NCI-H526 (cell line): ENCODE data around the gene KIF18B.

ENCODE experiments used
- DNase-seq, 2 experiments: peaks; one replicate each; lab custom pipeline; 2025; lab: John Stamatoyannopoulos, UW

The KIF18B gene

DNA sequence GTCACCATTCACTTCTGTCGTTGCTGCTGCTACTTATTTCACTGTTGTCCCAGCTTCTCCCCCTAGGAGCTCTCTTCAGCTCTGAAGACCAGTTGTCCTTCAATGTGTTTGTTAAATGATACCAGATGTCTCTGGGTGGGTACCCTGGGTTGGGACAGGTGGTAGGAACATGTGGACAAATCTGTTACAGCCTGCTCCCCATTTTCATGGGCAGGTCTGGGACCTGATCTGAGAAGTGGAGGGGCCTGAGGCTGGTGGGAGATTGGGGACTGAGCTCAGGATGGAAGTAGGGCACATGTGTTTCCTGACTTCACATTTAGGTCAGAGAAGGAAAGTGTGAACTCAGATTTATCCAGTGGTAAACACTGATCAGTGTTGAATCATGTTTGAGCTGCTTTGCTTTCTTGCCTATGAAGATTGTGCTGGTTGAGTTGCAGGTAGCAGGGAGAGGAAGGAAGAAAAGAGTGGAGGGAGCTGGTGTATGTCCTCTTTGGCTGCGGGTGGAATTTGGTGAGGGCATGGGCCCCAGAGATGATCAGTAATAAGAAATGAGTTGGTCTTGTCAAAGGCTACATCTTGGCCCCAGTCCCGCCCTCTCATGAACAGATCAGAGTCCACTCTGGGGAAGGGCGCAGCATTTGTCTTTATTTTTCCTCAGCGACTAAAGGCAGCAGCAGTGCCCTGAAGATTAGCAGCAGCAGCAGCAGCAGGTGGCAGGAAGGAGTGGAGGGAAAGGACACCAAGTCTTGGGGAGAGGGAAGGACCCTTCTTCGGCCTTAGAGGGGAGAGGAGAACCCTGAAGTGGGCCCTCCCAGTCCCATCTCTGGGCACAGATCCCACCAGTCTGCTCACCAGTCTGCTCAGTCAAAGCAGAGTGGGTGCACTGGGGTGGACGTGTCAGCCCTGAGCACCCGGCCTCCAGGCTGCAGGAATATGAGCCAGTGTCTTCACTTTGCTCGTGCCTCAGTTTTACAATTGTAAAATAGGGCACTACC, 42.3 kb downstream of the KIF18B start:
- DNase-seq, result no peak

DNA sequence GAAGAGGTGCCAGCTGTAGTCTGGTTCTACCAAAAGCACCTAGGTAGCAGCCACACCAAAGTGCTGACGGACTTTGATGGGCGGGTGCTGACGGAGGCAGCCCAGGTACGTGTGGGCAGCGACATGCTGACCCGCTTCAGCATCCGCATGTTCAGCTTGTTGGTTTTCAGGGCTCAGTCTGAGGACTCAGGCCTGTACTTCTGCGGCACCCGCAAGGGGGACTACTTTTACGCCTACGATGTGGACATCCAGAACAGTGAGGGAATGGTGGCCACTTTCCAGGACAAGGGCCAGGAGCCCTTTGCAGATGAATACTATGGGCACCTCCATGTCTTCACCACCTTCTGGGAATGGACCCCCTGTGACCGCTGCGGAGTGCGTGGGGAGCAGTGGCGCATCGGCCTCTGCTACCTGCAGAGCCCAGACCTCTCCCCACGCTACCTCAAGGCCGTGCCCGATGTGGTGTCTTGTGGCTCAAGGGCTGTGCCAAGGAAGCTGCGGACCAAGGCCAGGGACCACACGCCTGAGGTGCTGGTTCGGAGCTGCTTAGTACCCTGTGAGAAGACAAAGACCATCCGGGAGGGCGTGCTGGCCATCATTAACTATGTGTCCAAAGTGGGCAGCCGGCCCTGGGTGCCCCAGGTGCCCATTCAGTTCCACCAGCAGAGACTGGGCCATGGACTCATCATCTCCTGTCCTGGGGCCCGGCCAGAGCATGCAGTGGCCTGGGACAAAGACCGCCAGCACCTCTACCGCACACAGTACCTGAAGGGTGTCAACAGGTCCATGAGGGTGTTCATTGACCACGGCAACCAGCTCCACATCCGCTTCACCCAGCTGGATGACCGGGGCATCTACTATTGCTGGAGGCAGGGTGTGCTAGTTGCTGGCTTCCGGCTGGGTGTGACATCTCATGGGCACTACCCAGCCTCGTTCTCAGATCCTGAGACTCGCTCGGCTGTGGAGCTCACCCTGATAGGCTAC, 43.3 kb downstream of the KIF18B start:
- DNase-seq, result no peak

DNA sequence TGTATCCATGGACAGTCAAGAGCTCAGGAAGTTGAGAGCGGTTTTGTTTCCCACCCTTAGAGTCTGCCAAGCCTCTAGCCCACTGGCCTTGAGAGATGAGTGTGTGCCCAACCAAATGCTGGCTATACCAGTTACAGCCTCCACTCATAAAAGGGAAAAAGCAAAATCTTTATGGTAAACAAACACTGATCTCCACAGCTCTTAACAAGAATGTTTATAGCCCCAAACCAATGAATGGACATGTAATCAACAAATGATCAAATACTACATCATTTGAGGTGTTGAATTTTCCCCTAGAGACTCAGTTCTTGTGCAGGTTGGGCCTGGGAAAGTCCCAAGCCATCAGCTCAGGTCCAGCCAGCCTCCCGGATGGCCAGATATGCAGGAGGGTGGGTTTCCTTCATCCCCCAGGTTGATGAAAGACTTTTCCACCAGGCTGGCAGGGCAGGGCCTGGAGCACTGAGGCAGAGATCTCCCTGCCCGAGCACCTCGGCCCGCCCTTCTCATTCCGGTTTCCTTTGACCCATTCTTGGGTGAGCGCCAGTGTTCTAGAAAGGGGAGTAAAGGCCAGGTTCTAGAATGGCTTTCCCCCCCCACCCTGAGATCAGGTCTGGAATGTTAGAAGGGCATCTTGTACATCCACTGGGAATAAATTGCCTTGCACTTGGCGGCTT, 44.4 kb downstream of the KIF18B start:
- DNase-seq, result no peak

DNA sequence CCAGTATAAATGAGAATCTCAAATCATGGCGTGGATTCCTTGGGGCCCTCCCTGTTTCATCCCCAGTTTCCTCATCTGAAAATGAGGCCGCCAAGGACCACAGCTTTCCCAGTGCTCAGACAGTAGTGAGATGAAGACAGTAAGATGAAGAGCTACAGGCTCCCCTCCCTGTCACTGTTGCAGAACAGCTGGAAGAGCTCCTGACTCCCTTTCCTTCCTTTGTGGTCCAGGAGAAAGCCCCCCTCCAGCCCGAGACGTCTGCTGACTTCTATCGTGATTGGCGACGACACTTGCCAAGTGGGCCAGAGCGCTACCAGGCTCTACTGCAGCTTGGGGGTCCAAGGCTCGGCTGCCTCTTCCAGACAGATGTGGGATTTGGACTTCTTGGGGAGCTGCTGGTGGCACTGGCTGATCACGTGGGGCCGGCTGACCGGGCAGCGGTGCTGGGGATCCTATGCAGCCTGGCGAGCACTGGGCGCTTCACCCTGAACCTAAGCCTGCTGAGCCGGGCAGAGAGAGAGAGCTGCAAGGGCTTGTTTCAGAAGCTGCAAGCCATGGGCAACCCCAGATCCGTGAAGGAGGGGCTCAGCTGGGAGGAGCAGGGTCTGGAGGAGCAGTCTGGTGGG, 45.3 kb downstream of the KIF18B start:
- no peak for DNase-seq

DNA sequence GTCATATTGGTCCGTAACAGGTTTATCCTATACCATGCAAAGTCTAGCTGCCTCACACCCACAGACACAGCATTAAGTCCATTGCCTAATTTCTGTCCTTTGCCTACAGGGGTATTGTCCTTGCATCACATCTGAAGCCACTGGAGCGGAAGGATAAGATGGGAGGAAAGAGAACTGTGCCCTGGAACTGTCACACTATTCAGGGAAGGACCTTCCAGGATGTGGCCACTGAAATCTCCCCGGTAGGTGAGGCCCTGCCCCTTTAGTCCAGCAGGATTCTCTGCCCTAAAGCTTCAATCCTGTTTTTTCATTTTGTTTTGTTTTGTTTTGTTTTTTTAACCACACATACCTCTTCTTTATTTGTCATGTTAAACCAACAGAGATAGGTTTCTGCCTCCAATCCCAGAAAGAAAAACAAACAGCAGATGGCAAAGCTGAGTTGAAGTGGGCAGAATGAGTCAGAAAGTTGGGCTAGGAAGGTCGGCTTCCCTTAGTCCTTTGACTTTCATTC, 46.1 kb downstream of the KIF18B start:
- DNase-seq, result no peak

DNA sequence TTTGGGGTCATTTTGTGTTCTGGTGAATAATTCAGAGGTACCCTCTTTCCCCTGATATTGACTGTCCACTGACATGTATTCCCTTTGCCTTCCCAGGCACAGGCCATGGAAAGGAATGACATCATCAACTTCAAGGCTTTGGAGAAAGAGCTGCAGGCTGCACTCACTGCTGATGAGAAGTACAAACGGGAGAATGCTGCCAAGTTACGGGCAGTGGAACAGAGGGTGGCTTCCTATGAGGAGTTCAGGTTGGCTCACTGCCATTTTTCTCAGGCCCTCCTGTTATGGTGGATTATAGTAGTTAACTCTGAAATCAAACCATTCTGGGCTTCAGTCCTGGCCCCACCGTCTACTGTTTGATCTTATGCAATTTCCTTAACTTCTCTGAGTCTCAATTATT, 46.7 kb downstream of the KIF18B start:
- no peak for DNase-seq

DNA sequence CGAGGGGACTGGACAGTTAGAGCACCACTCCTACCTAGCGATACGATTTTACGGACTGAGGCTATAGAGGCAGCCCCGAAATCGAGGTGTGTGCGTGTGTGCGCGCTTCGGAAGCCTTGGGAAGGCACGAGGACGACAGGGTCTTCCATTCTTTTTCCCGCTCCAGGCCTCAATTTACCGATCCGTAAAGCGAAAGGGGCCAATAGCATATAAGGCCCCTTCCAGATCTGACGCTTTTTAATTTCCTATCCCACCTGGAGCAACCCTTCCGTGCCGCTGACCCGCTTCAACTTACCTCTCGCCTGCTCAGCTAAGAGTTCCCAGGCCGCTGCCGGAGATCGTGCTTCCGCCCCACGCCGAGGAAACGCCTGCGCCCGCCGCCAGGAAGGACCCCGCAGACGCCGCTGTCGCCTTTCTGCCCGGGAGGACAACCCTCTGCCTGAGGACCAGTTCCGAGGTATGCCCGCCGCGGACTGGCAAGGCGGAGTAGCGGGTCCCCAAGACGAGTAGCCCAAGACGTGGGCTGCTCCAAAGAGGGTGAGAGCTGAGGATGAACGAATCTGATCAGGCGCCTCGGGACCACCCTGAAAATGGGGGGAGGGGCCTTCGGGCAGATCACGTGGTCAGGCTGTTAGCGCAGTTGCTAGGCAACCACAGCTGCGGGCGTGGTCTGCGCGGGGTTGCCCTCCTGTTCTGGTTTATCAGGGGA, 48.3 kb downstream of the KIF18B start, which contains the start of gene EFTUD2:
EFTUD2 (minus strand) TSS at position 372 of the 709 bp plus-strand sequence. CDS start 4,924 bp downstream, outside the sequence.
- peak; percentile 93 to 96 for DNase-seq

DNA sequence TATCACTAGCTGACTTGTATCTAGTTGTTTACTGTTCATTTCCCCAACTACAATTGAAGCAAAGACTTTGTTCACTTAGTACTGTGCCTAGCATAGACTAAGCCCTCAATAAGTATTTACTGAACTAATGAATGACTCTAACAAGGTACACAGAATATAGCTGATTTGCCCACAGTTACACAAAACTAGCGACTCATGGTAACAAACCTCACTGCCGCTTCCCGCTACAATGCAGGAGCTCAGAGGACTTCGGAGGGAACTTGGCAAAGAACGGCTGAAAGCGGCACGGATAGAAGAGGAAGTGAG, 48.9 kb downstream of the KIF18B start:
- DNase-seq, result no peak

DNA sequence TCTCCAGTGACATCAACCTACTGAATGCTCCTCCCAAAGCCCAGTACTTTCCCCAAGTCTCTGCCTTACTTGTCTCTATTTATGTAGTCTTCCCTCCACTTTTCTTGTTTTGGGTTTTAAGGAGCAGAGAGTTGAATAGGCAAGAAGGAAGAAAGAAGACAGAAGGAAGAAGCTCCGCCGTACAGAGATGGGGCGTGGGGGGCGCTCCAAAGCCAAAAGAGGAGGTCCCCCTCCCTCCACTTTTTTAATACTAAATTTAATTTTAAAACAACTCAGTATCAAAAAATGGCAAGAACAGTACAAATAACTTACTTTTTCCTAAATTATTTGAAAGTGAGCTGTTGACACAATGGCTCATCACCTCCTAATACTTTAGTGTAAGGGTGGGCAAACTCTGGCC, 52.9 kb downstream of the KIF18B start:
- DNase-seq, result no peak

DNA sequence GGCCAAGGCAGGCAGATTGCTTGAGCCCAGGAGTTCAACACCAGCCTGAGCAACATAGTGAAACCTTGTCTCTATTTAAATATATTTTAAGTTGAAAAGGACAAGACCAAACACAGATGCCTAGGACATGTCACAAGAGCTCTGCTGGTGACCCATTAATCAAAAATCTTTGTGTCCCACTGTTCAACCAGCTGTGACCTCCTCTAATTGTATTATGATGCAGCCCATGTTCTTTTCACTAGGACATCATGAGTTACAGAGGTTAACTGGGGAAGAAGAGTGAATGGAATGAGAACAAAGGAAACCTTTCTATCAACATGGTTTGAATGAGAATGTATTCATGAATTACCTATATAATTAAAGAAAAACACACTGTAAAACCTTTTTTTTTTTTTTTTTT, 55.3 kb downstream of the KIF18B start:
- DNase-seq, result no peak

DNA sequence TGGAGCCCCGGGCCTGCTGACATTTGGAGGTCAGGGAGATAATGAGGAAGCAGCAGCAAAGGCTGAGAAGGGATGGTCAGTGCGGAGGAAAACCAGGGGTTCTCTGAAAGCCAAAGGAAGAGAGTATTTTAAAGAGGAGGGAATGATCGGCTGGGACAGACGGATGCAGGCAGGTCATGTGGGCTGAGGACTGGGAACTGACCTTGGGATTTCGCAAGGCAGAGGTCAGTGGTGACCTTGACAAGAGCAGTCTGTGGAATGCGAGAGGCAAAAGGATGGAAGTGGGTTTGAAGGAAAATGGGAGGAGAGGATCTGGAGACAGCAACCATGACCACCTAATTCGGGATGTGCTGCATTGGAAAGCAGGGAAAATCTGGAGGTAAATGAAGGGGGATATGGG, 58.6 kb downstream of the KIF18B start:
- no peak for DNase-seq

DNA sequence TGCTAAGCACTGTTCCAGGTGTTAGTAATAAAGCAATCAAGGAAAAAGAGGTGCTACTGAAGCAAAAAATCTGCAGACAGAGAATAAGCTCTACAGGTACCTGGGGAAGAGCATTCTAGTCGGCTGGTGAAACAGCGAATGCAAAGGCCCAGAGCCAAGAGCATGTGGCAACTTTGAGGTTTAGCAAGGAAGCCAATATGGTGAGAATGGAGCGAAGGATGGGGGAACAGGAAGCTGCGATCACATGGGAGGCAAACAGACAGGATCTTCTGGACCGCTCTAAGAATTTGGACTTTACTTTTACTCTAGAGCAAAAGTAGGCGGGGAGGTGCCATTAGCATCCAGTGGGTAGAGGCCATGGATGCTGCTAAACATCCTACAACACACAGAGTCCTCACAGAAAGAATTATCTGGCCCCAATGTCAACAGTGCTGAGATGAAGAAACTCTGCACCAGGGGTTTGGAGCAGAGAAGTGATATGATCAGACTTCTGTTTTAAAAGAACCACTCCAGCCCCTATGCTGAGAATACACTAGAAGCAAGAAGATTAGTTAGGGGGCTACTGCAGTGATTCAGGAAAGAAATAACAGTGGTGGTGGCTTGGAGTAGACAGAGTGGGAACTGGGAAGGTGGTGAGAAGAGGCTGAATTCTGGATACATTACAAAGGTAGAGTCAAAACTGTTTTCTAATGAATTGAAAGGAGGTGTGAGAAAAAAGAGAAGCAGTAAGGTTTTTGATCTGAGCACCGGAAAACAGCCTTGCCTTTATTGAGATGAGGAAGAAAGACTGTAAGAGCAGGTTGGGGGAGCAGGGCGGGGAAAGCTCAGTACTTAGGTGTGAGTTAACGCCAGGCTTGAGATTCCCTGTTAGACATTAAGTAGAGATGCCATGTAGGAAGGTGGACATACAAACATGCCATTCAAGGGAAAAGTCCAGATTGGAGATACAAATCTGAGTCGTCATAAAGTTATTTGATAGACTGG, 59.3 kb downstream of the KIF18B start:
- DNase-seq, result no peak

DNA sequence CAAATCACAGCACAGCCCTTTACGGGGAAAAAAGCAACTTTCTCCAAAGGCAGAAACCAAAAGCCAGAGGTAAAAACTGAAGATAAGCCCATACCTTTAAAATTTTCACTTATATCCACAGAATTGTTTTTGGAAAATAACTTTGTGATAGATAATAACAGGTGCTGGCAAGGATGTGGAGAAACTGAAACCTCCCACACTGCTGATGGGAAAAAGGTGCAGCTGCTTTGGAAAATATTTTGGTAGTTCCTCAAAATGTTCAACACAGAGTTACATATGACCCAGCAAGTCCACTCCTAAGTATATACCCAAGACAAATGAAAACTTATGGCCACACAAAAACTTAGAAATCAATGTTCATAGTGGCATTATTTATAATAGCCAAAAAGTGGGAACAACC, 60.6 kb downstream of the KIF18B start:
- no peak for DNase-seq

DNA sequence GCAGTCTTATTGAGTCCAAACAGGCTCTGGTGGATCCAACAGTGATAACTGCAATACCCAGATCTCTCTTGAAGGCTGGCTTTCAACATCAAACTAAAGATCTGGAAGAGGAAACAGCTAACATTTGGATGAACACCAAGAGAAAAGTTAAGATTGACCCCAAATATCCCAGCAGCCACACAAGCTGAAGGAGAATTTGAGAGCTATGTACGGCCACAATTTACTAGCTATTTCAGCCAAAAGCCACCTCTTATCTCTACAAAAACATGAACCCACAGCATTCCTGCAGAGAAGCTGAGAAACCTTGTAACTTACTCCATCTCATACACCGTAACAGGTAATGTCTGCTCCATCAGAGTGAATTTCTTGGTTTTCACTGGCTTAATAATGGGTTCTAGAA, 62.6 kb downstream of the KIF18B start:
- no peak for DNase-seq

DNA sequence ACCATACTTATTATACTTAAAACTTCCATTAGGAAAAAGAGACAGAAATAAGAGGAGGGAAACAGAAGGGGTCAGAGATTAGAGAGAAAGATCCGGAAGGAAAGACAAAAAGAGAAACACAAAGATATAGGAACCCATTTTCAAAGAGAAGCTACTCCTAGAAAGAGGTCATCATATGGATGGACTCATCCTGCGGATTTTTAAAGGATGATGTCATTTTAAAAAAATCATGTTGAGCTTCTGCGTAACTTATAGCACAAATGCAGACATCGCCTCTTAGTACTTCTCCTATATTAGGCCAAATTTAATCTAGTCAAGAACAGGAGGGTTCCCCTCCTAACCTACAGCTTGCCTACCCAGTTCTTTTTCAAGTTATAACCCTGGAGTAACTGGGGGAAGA, 66.4 kb downstream of the KIF18B start:
- no peak for DNase-seq

DNA sequence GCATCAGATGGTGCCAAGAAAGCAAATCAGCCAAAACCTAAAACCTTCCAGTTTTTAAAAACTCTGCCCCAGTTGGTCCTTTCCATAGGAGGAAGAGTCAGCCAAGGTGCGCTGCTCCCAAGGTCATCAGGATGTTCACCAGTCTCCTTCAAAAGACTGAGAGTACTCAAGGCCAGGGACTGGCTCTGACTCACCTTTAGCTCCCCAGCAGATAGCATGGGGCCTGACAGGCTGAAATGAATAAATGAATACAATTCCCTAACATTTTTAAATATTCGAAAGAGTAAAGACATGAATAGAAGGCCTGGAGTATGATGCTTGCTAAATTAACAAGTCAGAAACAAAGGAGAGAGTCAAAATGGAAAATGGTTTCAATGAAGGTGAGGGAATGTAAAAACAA, 67.5 kb downstream of the KIF18B start:
- DNase-seq, result no peak

DNA sequence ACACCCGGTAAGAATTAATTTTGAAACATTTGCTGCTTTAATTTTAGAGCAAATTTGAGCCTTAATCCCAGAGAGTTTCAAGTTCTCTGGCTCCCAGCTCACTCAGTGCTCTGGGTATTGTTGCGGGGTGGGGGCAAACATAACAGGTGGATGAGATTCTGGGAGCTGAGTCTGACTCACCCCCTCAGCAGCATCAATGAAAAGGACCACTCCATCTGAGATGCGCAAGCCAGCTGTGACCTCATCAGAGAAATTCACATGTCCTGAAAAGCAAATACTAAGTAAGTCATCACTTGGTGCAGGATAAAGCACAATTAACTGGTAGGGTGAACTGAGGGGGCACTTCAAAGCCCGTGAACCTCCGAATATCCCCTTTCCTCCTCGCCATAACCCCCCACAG, 68.2 kb downstream of the KIF18B start:
- no peak for DNase-seq

DNA sequence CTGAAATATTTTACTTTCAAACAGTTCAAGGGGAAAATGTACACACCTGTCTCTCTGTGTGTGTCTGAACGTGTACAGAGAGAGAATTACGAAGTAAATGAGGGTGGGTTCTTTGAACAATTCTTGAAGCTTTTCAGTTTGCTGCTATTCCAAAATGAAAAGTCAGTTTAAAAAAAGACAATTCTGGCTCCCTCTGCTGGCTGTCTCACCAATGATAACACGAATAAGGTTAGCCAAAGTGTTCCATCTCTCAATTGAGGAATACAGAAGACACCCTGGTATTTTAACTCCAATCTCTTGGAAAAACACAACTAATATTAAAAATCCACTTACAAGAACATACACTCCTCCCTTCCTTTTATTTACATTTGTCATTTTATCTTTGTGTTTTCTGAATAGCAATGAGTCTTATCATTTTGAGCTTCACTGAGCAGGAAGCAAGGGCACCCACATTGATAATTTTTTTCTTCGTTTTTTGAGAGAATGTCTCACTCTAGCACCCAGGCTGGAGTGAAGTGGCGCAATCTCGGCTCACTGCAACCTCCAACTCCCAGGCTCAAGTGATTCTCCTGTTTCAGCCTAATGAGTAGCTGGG, 68.8 kb downstream of the KIF18B start:
- DNase-seq, result peak in 1 of 2 experiments; percentile 42

DNA sequence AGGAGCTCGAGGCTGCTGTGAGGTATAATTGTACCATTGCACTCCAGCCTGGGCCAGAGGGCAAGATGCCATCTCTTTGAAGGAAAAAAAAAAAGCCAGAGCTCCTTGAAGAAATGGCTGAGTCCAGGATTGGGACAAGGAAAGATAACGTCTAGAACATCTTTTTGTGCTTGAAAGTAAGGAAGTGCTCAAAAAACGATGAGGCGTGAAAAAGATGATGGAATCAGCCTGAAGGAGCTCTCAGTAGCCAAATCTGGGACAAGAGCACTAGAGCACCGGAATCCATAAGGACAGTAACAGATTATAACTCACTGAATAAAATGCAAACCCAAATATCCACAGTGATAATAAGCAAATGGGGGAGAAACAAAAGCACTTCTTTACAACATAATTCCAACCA, 70.5 kb downstream of the KIF18B start:
- no peak for DNase-seq
